GM18868 (cell line): Measurements from ENCODE around the gene TGFBR2.

Experiments used
- ATAC-seq: cut with Tn5 transposase; IDR thresholded peaks from one replicate; pipeline ENCODE4 v1.9.1; 2021; ENCODE audit warnings: mild to moderate bottlenecking, moderate library complexity; ENCODE audit not compliant: unreplicated experiment

TGFBR2 gene

DNA sequence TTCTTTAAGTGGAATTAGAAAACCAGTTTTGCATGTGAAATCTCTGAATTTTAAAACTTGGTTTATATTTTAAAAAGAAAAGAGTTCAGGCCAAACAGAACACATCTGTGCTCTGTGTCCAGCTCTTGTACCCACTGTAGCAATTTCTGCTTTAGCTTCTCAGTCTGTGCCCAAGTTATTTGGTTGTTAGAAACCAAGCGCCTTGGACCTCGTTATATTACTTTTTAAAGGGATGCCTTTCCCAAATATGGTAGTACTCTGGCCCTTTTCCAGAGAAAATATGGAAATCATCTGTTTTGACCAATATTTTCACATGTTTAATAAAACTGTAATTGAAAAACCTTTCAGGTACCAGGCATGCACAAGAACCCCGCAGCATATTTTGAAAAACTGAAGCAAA, 27.3 kb downstream of the TGFBR2 start:
- no peak for ATAC-seq

DNA sequence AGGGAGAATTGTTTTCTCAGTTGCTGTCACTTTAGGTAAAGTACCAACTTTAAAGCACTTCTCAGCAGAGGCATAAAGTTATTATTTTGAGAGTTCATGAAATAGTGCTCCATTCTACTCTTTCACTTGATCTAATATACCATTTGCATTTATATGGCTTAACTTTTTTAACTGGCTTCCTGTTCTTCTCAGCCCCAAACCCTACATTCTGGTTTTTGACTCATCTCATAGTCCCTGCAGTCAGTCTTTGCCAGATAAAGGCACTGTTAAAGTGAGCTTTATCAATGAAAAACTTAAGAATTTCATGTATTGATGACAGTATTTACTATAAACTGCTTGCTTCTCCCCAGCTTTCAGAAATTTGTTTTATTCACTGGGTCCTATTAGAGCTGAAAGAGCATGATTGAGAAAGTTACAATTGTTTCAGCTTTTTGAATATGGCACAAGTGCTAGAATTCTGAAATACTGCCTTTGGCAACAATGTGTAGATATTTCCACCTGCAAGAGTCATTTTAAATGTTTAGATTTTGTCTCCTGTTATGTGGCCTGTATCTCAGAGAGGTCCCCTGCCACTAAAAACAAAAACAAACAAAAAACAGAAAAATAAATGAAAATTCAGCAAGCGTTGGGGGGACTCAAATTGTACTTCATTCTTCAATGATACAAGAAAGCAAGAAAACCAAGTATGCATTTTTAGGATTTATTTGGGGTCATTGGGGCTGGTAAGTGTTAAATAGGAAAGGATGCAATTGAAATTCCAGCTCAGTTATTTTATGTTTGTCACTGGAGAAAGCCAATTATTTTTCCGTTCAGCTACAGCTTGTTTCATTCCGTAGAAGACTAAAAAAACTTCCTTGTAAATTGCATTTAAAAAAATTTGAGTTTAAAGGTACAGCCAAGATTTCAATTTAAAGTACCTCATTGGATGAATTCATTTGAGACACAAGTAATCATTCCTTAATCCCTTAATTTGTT, 28.6 kb downstream of the TGFBR2 start:
- ATAC-seq, result no peak

DNA sequence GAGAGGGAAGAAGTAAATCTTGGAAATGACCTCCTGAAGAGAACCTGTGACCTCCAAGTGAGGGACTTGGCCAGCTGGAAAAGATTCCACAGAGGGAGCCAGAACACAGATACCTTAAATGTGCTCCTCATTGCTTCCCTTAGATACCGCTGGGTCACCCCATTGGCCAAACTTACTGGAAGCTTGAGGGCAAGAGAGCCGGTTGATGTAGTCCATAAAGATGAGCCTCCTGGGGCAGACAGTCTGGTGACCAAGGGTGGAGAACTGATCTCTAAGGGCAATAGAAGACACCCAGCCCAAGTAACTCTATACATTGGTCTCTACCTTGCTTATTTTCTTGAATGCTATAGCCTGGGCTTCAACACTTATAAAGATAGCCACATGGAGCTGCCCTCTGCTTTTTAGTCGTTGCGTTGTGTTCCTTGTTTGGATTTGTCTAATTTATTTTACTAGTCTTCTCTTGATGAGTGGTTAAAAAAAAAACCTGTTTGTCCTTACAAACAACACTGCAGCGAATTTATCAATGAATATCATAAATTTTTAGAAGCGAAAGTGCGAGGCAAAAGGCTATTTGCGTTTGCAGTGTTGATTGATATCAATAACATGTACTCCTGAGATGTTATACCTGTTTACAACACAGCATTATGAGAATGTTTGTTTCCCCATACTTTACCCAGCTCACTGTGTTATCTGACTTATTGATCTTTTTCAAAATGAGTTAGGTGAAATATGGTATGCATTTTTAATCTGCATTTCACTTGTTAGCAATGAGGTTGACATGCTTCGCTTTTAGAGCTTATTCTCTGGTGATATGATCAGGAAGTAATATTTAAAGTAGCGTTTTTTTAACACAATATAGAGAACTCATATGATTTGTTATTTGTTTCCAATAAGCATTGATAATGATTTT, 31.2 kb downstream of the TGFBR2 start:
- no peak for ATAC-seq

DNA sequence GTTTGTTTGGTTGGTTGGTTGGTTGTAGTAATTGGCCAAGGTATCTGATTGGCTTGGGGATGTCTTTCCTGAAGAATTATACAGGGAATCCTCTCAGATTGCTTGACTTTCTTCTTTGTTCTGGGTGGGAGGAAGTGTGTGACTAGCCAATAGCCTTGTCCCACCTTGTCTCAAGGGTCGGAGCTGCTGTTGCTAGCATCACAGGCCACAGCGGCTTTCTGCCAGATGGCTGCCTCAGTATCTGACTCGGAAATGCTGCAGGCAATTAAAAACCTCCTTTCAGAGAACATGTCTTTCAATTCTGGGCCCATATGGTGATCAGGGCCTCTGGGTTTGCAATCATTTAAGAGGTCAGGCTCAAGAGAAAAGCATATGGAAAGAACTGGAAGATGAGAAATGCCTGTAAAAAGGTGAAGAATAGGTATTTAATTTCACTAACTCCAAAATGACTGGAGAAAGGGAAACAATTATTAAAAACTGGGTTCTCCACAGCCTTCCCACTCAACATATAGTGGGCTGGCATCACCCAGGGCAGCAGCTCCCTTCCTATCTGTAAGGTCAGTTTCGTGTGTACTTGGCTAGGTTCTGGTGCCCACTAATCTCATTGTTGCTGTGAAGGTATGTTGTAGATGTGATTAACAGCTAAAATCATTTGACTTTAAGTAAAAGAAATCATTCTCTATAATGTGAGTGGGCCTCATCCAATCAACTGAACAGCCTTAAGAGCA, 32.4 kb downstream of the TGFBR2 start:
- no peak for ATAC-seq

DNA sequence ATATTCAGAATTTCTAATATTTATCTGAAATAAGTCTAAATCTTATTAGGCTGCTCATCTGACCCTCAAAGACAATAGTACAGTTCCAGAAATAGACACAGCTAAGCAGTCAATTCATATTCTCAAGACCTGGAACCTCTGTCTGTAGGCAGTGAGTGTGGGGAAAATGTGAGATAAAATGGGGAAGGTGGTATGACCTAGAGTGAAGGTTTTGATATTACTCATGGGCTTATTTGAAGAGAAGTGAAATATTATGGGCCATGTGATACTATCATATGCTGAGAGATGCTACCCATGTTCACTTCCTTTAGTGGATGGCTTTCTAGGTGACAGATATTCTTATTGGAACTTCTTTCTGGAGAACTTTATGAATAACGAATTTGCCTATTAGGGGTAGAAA, 33.5 kb downstream of the TGFBR2 start:
- ATAC-seq, result peak; percentile 86

DNA sequence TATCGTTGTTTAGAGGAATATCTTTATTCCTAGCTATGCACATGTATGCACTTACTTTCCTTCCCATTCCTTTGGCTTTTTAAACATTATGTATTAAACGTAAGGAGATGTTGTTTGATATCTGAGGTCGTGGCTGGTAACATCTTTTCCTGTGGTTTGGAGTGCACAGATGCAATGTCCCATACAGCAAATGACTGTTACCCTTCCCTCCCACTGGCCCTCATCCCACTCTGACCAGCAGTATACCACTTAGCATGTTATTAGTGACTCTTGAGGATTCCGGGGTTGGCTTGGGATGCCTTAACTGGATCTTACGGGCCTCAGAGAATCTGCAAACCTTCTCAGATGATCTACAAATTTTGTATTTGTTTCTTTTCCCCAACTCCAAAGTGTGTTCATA, 34.5 kb downstream of the TGFBR2 start:
- no peak for ATAC-seq

DNA sequence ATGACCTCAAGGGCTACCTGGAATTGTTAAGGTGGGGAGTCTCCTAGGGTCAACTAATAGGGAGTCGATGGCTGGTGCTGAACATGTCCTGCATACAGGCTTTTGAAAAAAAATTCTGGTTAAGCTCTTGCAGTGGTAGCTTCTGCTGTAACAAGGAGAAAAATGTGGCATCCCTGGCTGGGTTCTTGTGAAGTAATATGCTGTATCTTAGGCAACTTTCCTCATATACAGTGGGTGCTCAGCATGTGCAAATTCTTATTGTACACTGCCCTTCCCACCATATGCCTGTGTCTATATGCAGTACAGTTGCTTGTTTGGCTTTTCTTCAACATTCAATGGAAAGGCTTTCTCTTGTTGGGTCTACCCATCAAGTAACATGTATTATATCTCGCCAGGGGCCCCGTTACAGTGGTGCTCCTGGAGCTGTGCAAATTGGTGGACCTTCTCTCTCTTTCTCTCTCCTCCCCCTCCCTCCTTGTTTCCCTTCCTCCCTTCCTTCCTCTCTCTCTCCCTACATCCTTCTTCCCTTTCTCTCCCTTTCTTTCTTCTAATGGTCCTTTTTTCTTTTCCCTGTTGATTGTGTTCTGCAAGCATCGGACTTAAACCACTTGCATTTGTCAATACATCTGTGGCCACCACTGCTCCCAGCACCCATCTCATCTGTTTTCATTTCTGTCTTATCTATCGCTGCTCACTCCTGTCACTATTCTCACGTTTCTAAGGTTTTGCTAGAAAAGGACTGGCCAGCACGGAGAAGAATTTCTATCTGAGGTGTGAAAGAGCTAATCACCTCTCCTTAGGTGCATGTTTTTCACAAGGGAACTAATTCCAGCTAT, 35.2 kb downstream of the TGFBR2 start:
- ATAC-seq, result no peak

DNA sequence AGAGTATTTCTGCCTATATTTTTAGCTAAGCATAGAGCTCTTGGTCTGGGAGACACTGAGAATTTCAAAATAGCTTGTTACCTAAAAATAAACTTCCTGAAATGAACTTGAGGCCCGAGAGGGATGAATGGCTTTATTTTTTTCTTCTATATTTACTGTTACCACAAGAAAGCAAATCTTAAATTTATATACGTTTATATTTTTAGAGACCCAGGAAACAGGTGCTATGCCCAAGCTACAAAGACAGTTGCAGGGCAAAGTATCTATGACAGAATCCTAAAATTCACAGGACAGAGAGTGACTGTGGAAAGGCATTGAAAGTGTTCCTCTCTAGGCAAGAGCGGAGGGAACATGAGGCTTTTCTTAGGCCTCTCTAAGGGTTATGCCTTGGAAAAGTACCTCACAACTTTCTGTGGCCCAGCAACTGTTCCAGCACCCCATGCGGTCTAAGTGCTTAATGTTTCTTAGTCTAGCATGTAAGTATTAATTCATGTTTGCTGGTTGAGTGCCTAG, 36.5 kb downstream of the TGFBR2 start:
- ATAC-seq, result peak; percentile 31

DNA sequence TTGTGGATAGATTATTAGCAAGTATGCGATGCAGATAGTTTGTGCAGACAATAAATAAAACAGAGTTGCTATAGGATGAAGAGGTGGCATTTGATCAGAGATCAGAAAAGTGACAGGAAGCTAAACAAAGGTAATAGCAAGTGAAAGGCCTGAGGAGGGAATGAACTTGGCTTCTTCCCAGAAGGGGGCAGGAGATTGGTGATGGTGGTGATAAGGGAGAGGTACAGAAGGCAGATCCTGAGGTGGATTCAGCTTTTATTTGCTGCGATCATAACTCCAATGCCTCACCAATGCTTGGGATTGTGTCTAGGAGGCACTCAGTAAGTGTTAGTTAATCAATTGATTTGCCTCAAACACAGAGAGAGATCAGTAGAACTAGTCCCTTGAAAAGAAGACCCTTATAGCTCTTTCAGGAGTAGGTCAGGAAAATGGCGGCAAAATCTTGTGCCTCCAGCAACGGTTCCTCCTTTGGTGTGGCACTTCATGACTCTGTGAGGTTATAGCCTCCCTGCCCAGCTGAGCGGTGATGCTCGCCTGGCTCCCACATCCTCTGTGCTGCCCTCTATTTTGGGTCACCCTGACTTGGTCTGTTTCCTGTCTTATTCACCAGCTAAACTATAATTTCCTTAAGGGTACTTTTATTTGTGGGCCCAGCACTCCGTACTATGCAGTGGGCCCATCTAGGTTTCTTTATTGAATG, 37.5 kb downstream of the TGFBR2 start:
- ATAC-seq, result no peak

DNA sequence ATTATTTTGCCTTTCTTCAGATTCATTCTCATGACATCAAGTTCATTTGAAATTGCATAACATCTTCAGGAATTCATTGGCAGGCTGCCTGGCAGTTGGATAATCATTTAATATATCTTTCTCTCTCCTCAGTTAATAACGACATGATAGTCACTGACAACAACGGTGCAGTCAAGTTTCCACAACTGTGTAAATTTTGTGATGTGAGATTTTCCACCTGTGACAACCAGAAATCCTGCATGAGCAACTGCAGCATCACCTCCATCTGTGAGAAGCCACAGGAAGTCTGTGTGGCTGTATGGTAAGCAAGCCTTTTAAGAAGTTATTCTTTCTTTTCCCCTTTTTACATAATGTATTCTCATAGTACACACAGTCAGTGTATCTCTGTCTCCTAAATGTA, 38.2 kb downstream of the TGFBR2 start:
- peak; percentile 42 for ATAC-seq

DNA sequence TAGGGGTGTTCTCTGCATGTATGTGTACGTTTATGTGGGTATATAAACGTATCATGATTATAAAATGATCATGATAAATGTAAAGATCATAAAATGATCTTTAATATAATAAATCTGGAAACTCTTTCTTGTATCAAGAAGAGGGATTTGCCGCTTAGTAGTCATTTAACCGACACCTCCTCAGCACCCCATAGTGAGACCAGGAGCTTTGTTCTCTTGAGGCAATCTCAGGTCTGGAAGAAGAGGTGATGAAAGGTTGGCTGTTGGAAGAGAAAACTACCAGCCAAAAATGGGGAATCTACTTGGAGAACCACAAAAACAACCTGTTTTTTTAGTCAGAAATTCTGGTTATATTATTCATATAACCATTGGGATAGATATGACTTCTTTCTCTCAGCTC, 38.7 kb downstream of the TGFBR2 start:
- no peak for ATAC-seq

DNA sequence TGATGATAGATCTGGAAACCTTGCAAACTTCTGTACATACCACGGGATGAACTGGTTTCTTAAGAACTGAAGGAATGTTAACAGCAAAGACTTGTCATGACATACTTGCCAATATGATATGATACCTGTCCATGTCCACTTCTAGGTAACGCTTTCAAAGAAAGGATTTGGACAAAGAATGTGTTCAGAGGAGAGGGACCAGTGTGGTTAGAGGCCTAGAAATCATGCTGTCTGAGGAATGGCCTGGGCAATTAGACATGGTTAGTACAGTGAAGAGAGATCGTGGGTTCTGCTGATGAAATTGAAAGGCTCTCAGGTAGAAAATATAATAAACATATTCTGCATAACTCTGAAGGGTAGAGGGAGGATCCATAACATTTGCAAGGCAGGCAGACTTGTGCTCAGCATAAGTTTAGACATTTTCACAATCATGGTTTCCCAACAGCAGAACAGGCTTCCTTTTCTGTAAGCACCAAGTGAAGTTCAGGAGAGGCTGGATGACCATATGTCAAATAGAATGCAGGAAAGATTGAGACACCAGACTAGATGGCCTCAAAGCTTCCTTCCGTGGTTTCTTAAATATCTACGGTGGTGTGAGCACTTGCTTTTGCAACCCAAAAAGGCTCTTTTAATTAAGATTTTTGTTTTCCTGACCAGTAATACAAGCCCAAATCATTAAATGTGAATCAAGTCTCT, 39.9 kb downstream of the TGFBR2 start:
- no peak for ATAC-seq

DNA sequence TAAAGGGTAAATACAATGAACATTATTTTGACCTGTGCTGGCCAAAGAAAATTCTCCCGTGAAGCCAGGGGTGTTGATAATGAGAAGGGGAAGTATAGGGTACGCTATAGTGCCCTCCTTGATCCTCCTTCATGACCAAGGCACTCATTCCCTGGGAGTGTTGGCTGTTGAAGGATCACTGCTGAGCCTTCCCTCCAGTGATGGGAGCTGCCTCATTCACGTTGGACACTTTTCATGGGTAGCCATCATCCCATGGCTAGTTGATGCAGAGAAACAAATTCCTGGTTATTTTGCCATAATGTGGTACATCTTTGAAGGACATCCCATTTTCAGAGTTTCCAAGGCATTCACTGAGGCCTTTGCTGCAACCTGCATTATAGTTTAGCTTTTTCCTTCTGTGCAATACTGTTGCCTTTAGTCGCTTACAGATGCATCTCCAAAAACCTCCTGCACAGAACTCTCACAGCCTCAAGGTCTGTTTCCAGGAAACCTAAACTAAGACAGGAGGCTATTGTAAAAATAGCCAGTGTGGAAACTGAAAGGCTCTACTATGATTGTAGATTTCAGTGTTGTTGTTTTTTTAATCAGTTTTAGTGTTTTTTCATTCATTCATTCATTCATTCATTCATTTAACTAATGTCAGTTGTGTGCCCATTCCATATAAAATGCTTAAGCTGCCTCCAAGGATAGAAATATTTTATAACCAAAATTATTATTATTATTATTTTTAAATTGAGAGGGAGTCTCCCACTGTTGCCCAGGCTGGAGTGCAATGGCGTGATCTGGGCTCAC, 40.8 kb downstream of the TGFBR2 start:
- no peak for ATAC-seq

DNA sequence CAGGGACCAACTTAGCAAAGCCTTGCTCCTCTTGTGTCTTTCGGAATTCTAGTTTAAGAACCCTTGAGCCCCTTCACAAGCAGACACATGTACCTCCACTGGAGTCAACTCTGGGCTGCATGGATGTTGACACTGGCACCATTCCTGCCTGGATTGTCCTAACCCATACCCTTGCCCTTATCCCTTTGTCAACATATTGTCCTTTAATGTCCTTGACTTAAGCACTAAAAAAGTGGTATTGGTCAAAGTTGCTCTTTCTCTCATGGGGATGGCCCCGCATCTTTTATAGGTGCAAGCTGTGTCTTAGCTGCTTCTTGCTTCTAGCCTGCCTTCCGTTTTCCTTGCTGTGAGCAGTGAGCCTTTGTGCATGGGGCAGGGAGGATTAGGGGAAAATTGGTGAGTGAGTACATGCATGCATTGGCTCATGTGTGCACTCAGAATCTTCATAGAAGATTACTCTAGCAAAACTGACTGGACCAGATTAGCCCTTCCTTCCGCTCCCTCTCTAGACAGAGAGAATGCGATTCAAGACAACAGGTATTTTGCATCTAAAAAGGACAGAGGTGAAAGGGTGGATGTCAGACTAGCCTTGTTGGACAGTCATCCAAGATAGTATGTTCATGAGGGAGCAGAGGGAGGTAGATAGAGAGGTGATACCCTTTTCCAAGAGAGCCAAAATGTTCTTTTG, 42.4 kb downstream of the TGFBR2 start:
- peak; percentile 38 for ATAC-seq

DNA sequence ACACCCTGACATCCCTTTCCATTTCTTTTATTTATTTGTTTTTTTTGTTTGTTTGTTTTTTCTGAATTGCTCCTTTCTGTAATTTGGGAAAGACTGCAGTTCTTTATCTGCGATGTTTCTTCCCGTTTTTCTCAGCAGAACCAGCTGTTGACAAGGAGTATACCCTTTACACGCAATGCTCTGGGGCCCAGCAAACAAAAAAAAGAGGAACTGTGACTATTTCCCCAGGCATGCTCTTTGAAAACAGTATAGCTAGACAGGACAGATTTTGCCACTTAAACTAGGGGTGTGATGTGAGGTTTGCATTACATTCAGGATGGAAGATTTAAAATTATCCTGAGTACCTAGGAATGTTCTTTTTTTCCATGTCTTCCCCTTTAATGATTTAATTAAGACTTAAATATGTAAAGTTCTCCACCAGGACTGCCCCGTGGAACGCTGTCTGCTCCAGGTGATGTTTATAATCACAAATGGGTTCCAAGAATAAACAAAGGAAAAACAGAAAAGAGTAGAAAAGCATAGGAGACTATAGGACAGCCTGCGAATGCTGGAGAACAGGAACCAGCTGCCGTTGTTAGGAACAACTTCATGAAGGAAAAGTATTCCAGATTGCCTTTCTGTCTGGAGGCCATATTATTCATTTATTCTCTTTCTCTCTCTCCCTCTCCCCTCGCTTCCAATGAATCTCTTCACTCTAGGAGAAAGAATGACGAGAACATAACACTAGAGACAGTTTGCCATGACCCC, 43.3 kb downstream of the TGFBR2 start:
- peak; percentile 79 for ATAC-seq

DNA sequence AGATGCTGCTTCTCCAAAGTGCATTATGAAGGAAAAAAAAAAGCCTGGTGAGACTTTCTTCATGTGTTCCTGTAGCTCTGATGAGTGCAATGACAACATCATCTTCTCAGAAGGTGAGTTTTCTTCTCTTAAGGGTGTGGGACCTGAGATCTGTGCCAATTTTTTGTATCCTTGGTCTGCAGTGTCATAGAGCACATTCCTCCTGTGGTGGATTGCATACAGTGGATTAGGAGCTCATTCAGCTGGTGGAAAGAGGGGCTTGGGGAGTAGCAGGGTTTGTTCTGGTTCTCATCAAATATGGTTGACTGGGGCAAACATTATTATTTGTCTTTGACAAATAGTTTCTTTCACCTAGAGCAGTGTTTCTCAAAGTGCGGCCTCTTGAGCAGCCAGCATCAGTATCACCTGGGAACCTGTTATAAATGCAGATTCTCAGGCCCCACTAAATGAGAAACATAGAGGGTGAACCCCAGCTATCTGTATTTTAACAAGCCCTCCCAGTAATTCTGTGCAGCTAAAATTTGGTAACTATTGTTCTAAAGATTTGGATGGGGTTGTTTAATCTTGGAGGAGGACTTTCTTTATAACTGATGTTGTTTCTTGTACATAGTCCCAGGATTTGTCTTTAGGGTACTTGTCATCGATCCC, 44.1 kb downstream of the TGFBR2 start:
- no peak for ATAC-seq
